KMS-11 (cell line): ENCODE data around the gene TMEM125.

Source experiments
- H2AFZ ChIP-seq: fragments of 200-600 bp; sonication (generic); 2 replicates; pipeline ENCODE4 v1.6.1; 2016; ENCODE audit warnings: antibody characterized with exemption, mixed run types, low read depth
- H3K27ac ChIP-seq: fragments of 200-600 bp; sonication (generic); 2 replicates; pipeline ENCODE4 v1.6.1; 2016; ENCODE audit warnings: mild to moderate bottlenecking, mixed run types
- H3K27me3 ChIP-seq: fragments of 200-600 bp; sonication (generic); 2 replicates; pipeline ENCODE4 v1.6.1; 2017; ENCODE audit warnings: mild to moderate bottlenecking, low read depth, mixed run types, moderate library complexity; ENCODE audit not compliant: insufficient read depth
- H3K36me3 ChIP-seq: fragments of 200-600 bp; sonication (generic); 2 replicates; pipeline ENCODE4 v1.6.1; 2017; ENCODE audit warnings: mild to moderate bottlenecking, mixed run types; ENCODE audit not compliant: insufficient read depth
- H3K4me1 ChIP-seq: fragments of 200-600 bp; sonication (generic); 2 replicates; pipeline ENCODE4 v1.6.1; 2016; ENCODE audit warnings: mild to moderate bottlenecking, low read depth, mixed run types; ENCODE audit not compliant: poor library complexity, severe bottlenecking
- H3K4me2 ChIP-seq: fragments of 200-600 bp; sonication (generic); 2 replicates; pipeline ENCODE4 v1.7.0; 2016; ENCODE audit warnings: mild to moderate bottlenecking, mixed run types
- H3K4me3 ChIP-seq: fragments of 200-600 bp; sonication (generic); IDR thresholded peaks from 2 replicates; pipeline ENCODE4 v1.6.1; 2017; ENCODE audit warnings: low read depth, low read length, mixed read lengths; ENCODE audit not compliant: insufficient read depth
- H3K79me2 ChIP-seq: fragments of 200-600 bp; sonication (generic); 2 replicates; pipeline ENCODE4 v1.6.1; 2016; ENCODE audit warnings: low read depth, mixed run types; ENCODE audit not compliant: insufficient read depth
- H3K9ac ChIP-seq: fragments of 200-600 bp; sonication (generic); 2 replicates; pipeline ENCODE4 v1.6.1; 2016; ENCODE audit warnings: mild to moderate bottlenecking, mixed run types
- H4K20me1 ChIP-seq: fragments of 200-600 bp; sonication (generic); 2 replicates; pipeline ENCODE4 v1.6.1; 2016; ENCODE audit warnings: mild to moderate bottlenecking, mixed run types; ENCODE audit not compliant: insufficient read depth
- TF ChIP-seq, protein P1 (sequence below): fragments of 200-600 bp; sonication (generic); conservative IDR thresholded peaks from 2 replicates; pipeline ENCODE4 v1.6.1; 2017; ENCODE audit warnings: low read depth, mild to moderate bottlenecking, antibody characterized with exemption, low read length, moderate library complexity, mixed read lengths

Gene TMEM125

DNA sequence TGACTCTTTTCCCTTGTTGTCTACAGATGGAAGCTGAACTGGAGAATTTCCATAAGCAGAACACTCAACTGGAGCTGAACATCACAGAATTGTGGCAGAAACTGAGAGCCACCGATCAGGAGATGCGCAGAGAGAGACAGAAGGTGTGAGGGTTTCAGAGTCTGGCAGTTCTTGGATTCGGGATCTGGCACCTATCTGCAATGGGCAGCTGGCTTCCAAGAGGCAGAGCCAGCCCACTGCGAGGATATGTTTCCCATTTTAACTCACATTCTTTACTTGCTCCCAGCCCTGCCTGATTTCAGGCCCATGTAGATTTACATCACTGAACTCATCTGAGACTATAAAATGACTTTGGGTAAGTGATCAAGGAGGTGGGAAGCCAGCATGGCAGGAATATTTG, 37.3 kb upstream of the TMEM125 start:
- H3K36me3 ChIP-seq = no peaks in the 10 kb centered on the region
- TF ChIP-seq, protein P1, sequence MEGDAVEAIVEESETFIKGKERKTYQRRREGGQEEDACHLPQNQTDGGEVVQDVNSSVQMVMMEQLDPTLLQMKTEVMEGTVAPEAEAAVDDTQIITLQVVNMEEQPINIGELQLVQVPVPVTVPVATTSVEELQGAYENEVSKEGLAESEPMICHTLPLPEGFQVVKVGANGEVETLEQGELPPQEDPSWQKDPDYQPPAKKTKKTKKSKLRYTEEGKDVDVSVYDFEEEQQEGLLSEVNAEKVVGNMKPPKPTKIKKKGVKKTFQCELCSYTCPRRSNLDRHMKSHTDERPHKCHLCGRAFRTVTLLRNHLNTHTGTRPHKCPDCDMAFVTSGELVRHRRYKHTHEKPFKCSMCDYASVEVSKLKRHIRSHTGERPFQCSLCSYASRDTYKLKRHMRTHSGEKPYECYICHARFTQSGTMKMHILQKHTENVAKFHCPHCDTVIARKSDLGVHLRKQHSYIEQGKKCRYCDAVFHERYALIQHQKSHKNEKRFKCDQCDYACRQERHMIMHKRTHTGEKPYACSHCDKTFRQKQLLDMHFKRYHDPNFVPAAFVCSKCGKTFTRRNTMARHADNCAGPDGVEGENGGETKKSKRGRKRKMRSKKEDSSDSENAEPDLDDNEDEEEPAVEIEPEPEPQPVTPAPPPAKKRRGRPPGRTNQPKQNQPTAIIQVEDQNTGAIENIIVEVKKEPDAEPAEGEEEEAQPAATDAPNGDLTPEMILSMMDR = no peak
- no peaks in the 10 kb centered on the region for H3K79me2 ChIP-seq
- no peak overlapping the region for H3K4me2 ChIP-seq
- no peak overlapping the region for H3K4me3 ChIP-seq
- no peaks in the 10 kb centered on the region for H3K27me3 ChIP-seq
- H2AFZ ChIP-seq = no peak overlapping the region
- no peaks in the 10 kb centered on the region for H3K4me1 ChIP-seq
- H3K27ac ChIP-seq = no peak overlapping the region
- no peaks in the 10 kb centered on the region for H4K20me1 ChIP-seq
- no peak overlapping the region for H3K9ac ChIP-seq

DNA sequence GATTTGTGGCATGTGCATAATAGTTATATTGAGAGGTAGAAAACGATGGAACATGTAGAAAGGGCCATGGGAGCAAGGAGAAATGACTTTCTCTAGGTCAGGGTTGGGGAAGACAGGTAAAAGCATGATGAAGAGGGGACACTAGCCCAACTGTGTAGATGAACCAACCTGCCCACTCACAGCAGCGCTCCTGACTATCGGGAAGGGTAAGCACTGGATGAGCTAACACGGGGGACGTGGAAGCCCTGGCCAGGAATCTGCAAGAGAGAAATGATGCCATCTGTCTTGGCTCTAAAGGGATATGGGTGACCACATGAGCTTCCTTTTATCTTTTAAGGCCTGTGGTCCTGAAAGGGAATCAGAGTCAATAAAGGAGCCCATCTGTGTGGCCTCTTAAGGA, 36.2 kb upstream of the TMEM125 start:
- Histone ChIP-seq H3K4me1 (no peaks in the 10 kb centered on the region), H3K9ac (no peak overlapping the region), H3K4me2 (no peak overlapping the region), H3K36me3 (no peaks in the 10 kb centered on the region), H2AFZ (no peak overlapping the region), H3K79me2 (no peaks in the 10 kb centered on the region), H3K27ac (no peak overlapping the region), H4K20me1 (no peaks in the 10 kb centered on the region), H3K27me3 (no peaks in the 10 kb centered on the region), H3K4me3 (no peak overlapping the region)
- TF ChIP-seq, protein P1 = no peak

- Histone ChIP-seq H3K36me3 (no peaks in the 10 kb centered on the region), H3K27ac (no peak overlapping the region), H3K27me3 (no peaks in the 10 kb centered on the region), H3K9ac (no peak overlapping the region), H4K20me1 (no peaks in the 10 kb centered on the region), H3K79me2 (no peaks in the 10 kb centered on the region), H3K4me2 (no peak overlapping the region), H2AFZ (no peak overlapping the region), H3K4me1 (no peaks in the 10 kb centered on the region), H3K4me3 (no peak overlapping the region)
- TF ChIP-seq, protein P1 = no peak
These were observed 35.5 kb upstream of the TMEM125 start for GRCh38 chr1:43234267-43234666.

DNA sequence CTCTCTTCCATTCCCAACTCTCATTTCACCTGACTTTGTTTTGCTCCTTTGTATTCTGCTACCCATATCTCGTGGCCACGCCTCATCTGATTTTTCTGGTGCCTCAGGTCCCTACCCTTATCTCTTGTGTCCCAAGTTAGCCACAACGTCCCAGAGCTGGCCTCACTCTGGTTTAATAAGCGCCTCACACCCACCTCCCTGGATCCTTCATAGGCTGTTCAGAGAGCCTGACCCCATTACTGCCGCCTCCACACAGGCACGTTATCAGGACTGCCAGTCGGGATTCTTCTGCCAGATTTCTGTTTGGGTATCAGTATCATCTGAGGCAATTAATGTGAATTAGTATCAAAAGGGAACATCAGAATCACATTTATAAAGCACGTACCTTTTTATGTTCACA, 34.7 kb upstream of the TMEM125 start:
- H3K27me3 ChIP-seq = no peaks in the 10 kb centered on the region
- no peaks in the 10 kb centered on the region for H4K20me1 ChIP-seq
- TF ChIP-seq, protein P1 = no peak
- no peak overlapping the region for H3K4me2 ChIP-seq
- H3K79me2 ChIP-seq = no peaks in the 10 kb centered on the region
- no peak overlapping the region for H3K4me3 ChIP-seq
- H3K9ac ChIP-seq = no peak overlapping the region
- no peaks in the 10 kb centered on the region for H3K4me1 ChIP-seq
- H3K36me3 ChIP-seq = no peaks in the 10 kb centered on the region
- H3K27ac ChIP-seq = no peak overlapping the region
- H2AFZ ChIP-seq = no peak overlapping the region
